Heart left ventricle (tissue), 16 donors: ENCODE measurements around the gene TPRG1L. TPM values are rescaled to one million over a fixed set of nuclear protein-coding genes. Genes with fewer than 3 reads are reported as not detected.
A peak's percentile ranks its signal among the peaks of the same experiment; 100 is the strongest.

Experiments used
- ATAC-seq, 4 donors: fragments of 200-7000 bp; cut with Tn5 transposase; one replicate each; pipeline ENCODE4 v1.9.1; 2020 to 2022; ENCODE audit warnings: moderate library complexity in 4 of 4, mild to moderate bottlenecking in 3 of 4, moderate number of reproducible peaks in 1 of 4
- DNase-seq, 5 donors: peaks; one replicate each; pipeline ENCODE4 v3.0.0-alpha.2; 2020
- H3K27ac ChIP-seq, 12 donors: fragments of 200-600 bp; sonication (generic) in 4 of 12; one replicate each; pipeline versions ENCODE4 v1.5.0 to v1.8.0; 2016 to 2022; ENCODE audit warnings: mild to moderate bottlenecking in 2 of 12
- H3K27me3 ChIP-seq, 9 donors: fragments of 200-600 bp; sonication (generic) in 2 of 9; one replicate each; pipeline versions ENCODE4 v1.5.1 to v1.8.0; 2016 to 2022; ENCODE audit warnings: mild to moderate bottlenecking in 3 of 9
- H3K36me3 ChIP-seq, 9 donors: fragments of 200-600 bp; sonication (generic) in 2 of 9; one replicate each; pipeline versions ENCODE4 v1.5.0 to v1.8.0; 2018 to 2022; ENCODE audit warnings: mild to moderate bottlenecking in 2 of 9
- H3K4me1 ChIP-seq, 12 donors: fragments of 200-600 bp; sonication (generic) in 4 of 12; one replicate each; pipeline versions ENCODE4 v1.5.0 to v1.8.0; 2016 to 2022; ENCODE audit warnings: mild to moderate bottlenecking in 3 of 12
- H3K4me3 ChIP-seq, 12 donors: fragments of 200-600 bp; sonication (generic) in 4 of 12; one replicate each; pipeline versions ENCODE4 v1.5.0 to v1.8.0; 2017 to 2022; ENCODE audit warnings: mild to moderate bottlenecking in 9 of 12, moderate library complexity in 4 of 12
- H3K9me3 ChIP-seq, 12 donors: fragments of 200-600 bp; sonication (generic) in 4 of 12; one replicate each; pipeline versions ENCODE4 v1.5.0 to v1.8.0; 2016 to 2022; ENCODE audit warnings: mild to moderate bottlenecking in 1 of 12
- CTCF ChIP-seq, 12 donors: fragments of 200-600 bp; sonication (generic) in 4 of 12; IDR thresholded peaks; one replicate each; pipeline versions ENCODE4 v1.5.0 to v1.8.0; 2018 to 2022; ENCODE audit warnings: antibody characterized with exemption in 12 of 12, mild to moderate bottlenecking in 5 of 12
- POLR2A ChIP-seq, 2 donors: fragments of 450-650 bp; IDR thresholded peaks; one replicate each; pipeline ENCODE4 v1.6.1; 2017; ENCODE audit warnings: antibody characterized with exemption in 2 of 2, mild to moderate bottlenecking in 2 of 2, moderate library complexity in 2 of 2
- WGBS, 4 donors: extraction: QIAGEN DNeasy Blood & Tissue Kit in 2 of 4; methylation state at CpG; one replicate each; pipeline versions ENCODE4 v1.1.5 to v1.1.7; 2013 to 2018; 5-methylcytosine and 5-hydroxymethylcytosine counted together
- intact Hi-C, 10 donors: fragments of 100-400 bp; cut with DNase I; formaldehyde crosslinking; loops; one replicate each; pipeline versions ENCODE4 v1.11.1 to v1.14.2; 2022
- polyA plus RNA-seq, 2 donors: library from polyadenylated mRNA; stranded (reverse); fragments of 200-250 nt; gene quantifications; one replicate each; pipeline ENCODE4 v1.2.3, GENCODE V29; 2013
- total RNA-seq, 9 donors: library from RNA; depleted of rRNA in 2 of 9; stranded (reverse); fragments of >200 nt in 2 of 9; fragmentation: NEBNext Ultra II Directional in 3 of 9; extraction: Animal tissue kit (Norgen Biotek cat#: 25700) in 3 of 9; gene quantifications; one replicate each; pipeline versions ENCODE4 v1.1.0 to v1.2.4, GENCODE V29; 2016 to 2023
- donor health status: ischemic (EF 13 %, LVEDD 7.1; RV severe dilation, severe dysfunction).
- donor health status: healthy with polysubstance abuse.
- donor health status: DM: no; HTN: yes; CAD: no.
- donor health status: DM: no; HTN: no; CAD: no.
- donor health status: ischemic (EF 25% LVEDD 6.9; RV normal size, moderate dysfunction).
- donor health status: ischemic (EF 25% LVEDD 5.7; RV mildly dilated, moderate dysfunction).
- donor health status: healthy.
- donor health status: DM: yes; HTN: yes; CAD: no.
- donor health status: ischemic (EF 35%, LVEDD 5.7; RV mildly dilated, moderate dysfunction).
- donor health status: nonischemic (EF 11% LVEDD 7.7; RV severe dilation, severe dysfunction).
- donor health status: DM: yes; HTN: yes; CAD: no.
- donor health status: PGD.
- donor health status: ischemic (EF 29% LVEDD 5.4; RV normal size, mild dysfunction).
- donor health status: nonischemic (EF 23%, LVEDD 6.1; RV moderate dilation, normal function).

TPRG1L gene
- total and polyA plus RNA-seq, 11 donors = 24.2 to 58.0 (median 48.8) TPM

DNA sequence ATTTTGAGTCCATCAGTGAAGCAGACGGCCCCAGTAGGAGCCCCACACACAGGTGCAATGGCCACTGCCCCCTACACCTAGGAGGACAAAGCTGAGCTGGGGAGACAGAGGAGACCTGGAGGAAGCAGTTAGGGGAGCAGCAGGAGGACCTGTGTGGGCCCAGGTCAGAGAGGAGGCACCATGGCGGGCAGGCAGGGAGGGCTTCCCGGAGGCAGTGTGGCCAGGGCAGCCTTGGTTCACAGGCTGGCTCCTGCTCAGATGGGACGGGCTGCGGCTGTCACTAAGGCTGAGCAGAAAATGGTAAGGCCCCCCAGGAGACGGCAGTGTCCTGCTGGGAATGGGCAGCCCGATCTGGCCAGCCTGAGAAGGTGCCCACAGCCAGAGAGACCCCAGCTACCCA is 28.9 kb upstream of the TPRG1L start:
- H3K4me3 ChIP-seq = no peak overlapping the region
- WGBS, 4 donors = 92 to 100% (median 95%) methylated on average over 3 to 7 of the region's 7 CpGs
- no peaks in the 10 kb centered on the region for H3K9me3 ChIP-seq
- H3K27me3 ChIP-seq = no peaks in the 10 kb centered on the region
- no peak for ATAC-seq
- no peaks in the 10 kb centered on the region for H3K36me3 ChIP-seq
- TF ChIP-seq POLR2A (IDR thresholded peaks at IDR 0.05) (no peak), CTCF (IDR thresholded peaks at IDR 0.05) (no peak)
- no peak for DNase-seq
- H3K4me1 ChIP-seq = peaks cover 0 to 22% (median 17%) of the 10 kb centered on the region in 12 donors
- intact Hi-C loops = no loop called here
- H3K27ac ChIP-seq = no peak overlapping the region

GRCh38 chr1:3596663-3597598 is 27.9 kb upstream of the TPRG1L start:
- intact Hi-C loops = no loop called here
- DNase-seq = no peak
- TF ChIP-seq POLR2A (IDR thresholded peaks at IDR 0.05) = no peak
- no peaks in the 10 kb centered on the region for H3K27me3 ChIP-seq
- H3K9me3 ChIP-seq = no peaks in the 10 kb centered on the region
- no peak overlapping the region for H3K4me3 ChIP-seq
- WGBS, 4 donors = 71 to 83% (median 80%) methylated on average over 20 to 29 of the region's 29 CpGs
- no peak for ATAC-seq
- H3K36me3 ChIP-seq = no peaks in the 10 kb centered on the region
- no peak overlapping the region for H3K27ac ChIP-seq
- H3K4me1 ChIP-seq = peaks cover 0 to 22% (median 17%) of the 10 kb centered on the region in 12 donors

- WGBS, 4 donors = 48 to 52% (median 51%) methylated on average over 9 to 11 of the region's 11 CpGs
- Histone ChIP-seq H3K27me3 (no peaks in the 10 kb centered on the region), H3K36me3 (no peaks in the 10 kb centered on the region), H3K9me3 (no peaks in the 10 kb centered on the region), H3K27ac (no peak overlapping the region), H3K4me1 (peaks cover 0 to 22% (median 17%) of the 10 kb centered on the region in 12 donors), H3K4me3 (peak overlapping the region in 2 of 12 donors; percentile 21 to 32)
- intact Hi-C loops = no loop called here
- no peak for TF ChIP-seq POLR2A (IDR thresholded peaks at IDR 0.05)
- no peak for TF ChIP-seq CTCF (IDR thresholded peaks at IDR 0.05)
- ATAC-seq = peak in 1 of 4 donors; percentile 22
- DNase-seq = no peak
Observed at GRCh38 chr1:3597599-3597964, 27.2 kb upstream of the TPRG1L start.

DNA sequence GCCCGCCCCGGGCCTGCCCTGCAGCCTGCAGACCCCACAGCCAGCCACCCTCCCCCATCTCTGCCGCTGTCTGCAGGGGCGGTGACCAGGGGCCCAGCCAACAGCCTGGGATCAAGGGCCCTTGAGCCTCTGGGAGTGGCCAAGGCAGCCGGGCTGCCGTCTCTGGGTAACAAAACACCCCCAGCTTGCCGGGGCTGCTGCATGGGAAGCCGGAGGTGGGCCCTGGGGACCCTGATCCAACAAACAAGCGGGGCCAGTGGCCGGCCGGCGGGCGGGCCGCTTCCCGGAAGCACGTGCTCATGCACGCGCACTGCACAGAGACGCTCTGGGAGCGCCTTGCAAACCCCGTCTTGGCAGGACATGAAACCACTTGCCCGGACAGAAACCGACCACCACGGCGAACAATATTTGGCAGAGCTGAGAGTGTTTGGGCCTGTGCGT is 26.7 kb upstream of the TPRG1L start:
- Histone ChIP-seq H3K27me3 (no peaks in the 10 kb centered on the region), H3K4me1 (peaks cover 0 to 22% (median 17%) of the 10 kb centered on the region in 12 donors), H3K27ac (no peak overlapping the region), H3K36me3 (no peaks in the 10 kb centered on the region), H3K4me3 (peak overlapping the region in 8 of 12 donors; percentile 7 to 32 (median 18)), H3K9me3 (no peaks in the 10 kb centered on the region)
- DNase-seq (peak in 4 of 5 donors; percentile 54 to 66 (median 64)), ATAC-seq (peak in 2 of 4 donors; percentile 58 to 75)
- no peak for TF ChIP-seq POLR2A (IDR thresholded peaks at IDR 0.05)
- TF ChIP-seq CTCF (IDR thresholded peaks at IDR 0.05) = no peak
- 38 to 59% (median 42%) methylated on average over 5 to 26 of the region's 26 CpGs for WGBS, 4 donors
- intact Hi-C loops = no loop called here
